Measurements from ENCODE around the gene APOL1. TPM values are rescaled to one million over a fixed set of nuclear protein-coding genes. Genes with fewer than 3 reads are reported as not detected.

Gene APOL1
- polyA plus RNA-seq, 1 donor from 2014 or later = not detected

- Histone ChIP-seq H4K20me1 (ENCODE audit: insufficient read depth) (no peaks in the 10 kb centered on the region), H3K27me3 (ENCODE audit: insufficient read depth, low read depth, low read length) (no peaks in the 10 kb centered on the region), H3K79me2 (replicated peaks; ENCODE audit: insufficient read depth, low read length) (no peaks in the 10 kb centered on the region), H3K9me3 (ENCODE audit: low read length) (no peaks in the 10 kb centered on the region), H3K9ac (ENCODE audit: low read length) (no peak overlapping the region), H3K9me2 (ENCODE audit: insufficient read depth, low read length) (no peaks in the 10 kb centered on the region), H3K4me3 (ENCODE audit: low read length) (no peak overlapping the region), H2AFZ (ENCODE audit: low read depth, low read length) (no peak overlapping the region), H3F3A (ENCODE audit: insufficient read depth, low read length, poor library complexity, severe bottlenecking) (no peaks in the 10 kb centered on the region), H3K36me3 (ENCODE audit: insufficient read depth, low read length) (no peaks in the 10 kb centered on the region), H3K4me2 (ENCODE audit: low read length) (no peak overlapping the region), H3K27ac (ENCODE audit: low read length) (no peak overlapping the region)
- TF ChIP-seq CTCF (IDR thresholded peaks at IDR 0.05; ENCODE audit: poor library complexity, severe bottlenecking) (no peak), POLR2AphosphoS5 (IDR thresholded peaks at IDR 0.05) (no peak), REST (IDR thresholded peaks at IDR 0.05; ENCODE audit: borderline replicate concordance) (no peak), MXI1 (conservative IDR thresholded peaks at IDR 0.05; ENCODE audit: poor library complexity, severe bottlenecking) (no peak), EZH2 (IDR thresholded peaks at IDR 0.05; ENCODE audit: borderline replicate concordance, insufficient read depth, low read length, poor library complexity, severe bottlenecking) (no peak)
These were observed 43.8 kb downstream of the APOL1 start for GRCh38 chr22:36296690-36297089.

- Histone ChIP-seq H3K27ac (ENCODE audit: low read length) (no peak overlapping the region), H3K4me3 (ENCODE audit: low read length) (no peak overlapping the region), H2AFZ (ENCODE audit: low read depth, low read length) (no peak overlapping the region), H3K9me3 (ENCODE audit: low read length) (no peaks in the 10 kb centered on the region), H3K36me3 (ENCODE audit: insufficient read depth, low read length) (no peaks in the 10 kb centered on the region), H3K27me3 (ENCODE audit: insufficient read depth, low read depth, low read length) (no peaks in the 10 kb centered on the region), H4K20me1 (ENCODE audit: insufficient read depth) (no peaks in the 10 kb centered on the region), H3K79me2 (replicated peaks; ENCODE audit: insufficient read depth, low read length) (no peaks in the 10 kb centered on the region), H3K9me2 (ENCODE audit: insufficient read depth, low read length) (no peaks in the 10 kb centered on the region), H3K9ac (ENCODE audit: low read length) (no peak overlapping the region), H3F3A (ENCODE audit: insufficient read depth, low read length, poor library complexity, severe bottlenecking) (no peaks in the 10 kb centered on the region), H3K4me2 (ENCODE audit: low read length) (no peak overlapping the region)
- TF ChIP-seq SMC3 (conservative IDR thresholded peaks at IDR 0.05; ENCODE audit: poor library complexity) (no peak), EZH2 (IDR thresholded peaks at IDR 0.05; ENCODE audit: borderline replicate concordance, insufficient read depth, low read length, poor library complexity, severe bottlenecking) (no peak), RAD21 (conservative IDR thresholded peaks at IDR 0.05) (no peak)
These were observed 44.6 kb downstream of the APOL1 start for GRCh38 chr22:36297568-36297967.

GRCh38 chr22:36298118-36298517 lies 45.2 kb downstream of the APOL1 start:
- H3K27ac ChIP-seq (ENCODE audit: low read length) = no peak overlapping the region
- no peaks in the 10 kb centered on the region for H3K36me3 ChIP-seq (ENCODE audit: insufficient read depth, low read length)
- H3K79me2 ChIP-seq (replicated peaks; ENCODE audit: insufficient read depth, low read length) = no peaks in the 10 kb centered on the region
- H3K9me2 ChIP-seq (ENCODE audit: insufficient read depth, low read length) = no peaks in the 10 kb centered on the region
- H3K27me3 ChIP-seq (ENCODE audit: insufficient read depth, low read depth, low read length) = no peaks in the 10 kb centered on the region
- H3K4me3 ChIP-seq (ENCODE audit: low read length) = no peak overlapping the region
- H4K20me1 ChIP-seq (ENCODE audit: insufficient read depth) = no peaks in the 10 kb centered on the region
- H3K9me3 ChIP-seq (ENCODE audit: low read length) = no peaks in the 10 kb centered on the region
- H2AFZ ChIP-seq (ENCODE audit: low read depth, low read length) = no peak overlapping the region
- H3F3A ChIP-seq (ENCODE audit: insufficient read depth, low read length, poor library complexity, severe bottlenecking) = no peaks in the 10 kb centered on the region
- no peak overlapping the region for H3K4me2 ChIP-seq (ENCODE audit: low read length)
- H3K9ac ChIP-seq (ENCODE audit: low read length) = no peak overlapping the region
- no peak for TF ChIP-seq REST (IDR thresholded peaks at IDR 0.05; ENCODE audit: borderline replicate concordance)
- TF ChIP-seq EP300 (conservative IDR thresholded peaks at IDR 0.05; ENCODE audit: poor library complexity, severe bottlenecking) = no peak
- no peak for TF ChIP-seq CTCF (IDR thresholded peaks at IDR 0.05; ENCODE audit: poor library complexity, severe bottlenecking)
- no peak for TF ChIP-seq EZH2 (IDR thresholded peaks at IDR 0.05; ENCODE audit: borderline replicate concordance, insufficient read depth, low read length, poor library complexity, severe bottlenecking)
